ENCODE results near the gene PPP4R1.

The PPP4R1 gene

DNA sequence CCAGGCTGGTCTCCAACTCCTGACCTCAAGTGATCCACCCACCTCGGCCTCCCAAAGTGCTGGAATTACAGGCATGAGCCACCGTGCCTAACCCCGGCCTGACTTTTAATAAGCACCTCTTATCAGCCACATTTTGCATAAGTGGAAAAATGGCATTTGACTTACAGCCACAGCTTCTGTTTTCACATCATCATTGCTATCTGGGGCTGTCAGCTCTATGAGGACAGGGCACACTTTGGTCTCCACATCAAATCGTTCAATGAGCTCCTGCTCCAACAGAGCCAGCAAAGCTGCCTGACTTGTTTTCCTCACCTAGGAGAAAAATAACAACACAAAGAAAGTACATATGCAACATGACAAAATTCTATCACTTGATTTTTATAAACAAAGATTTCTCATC, 26.4 kb downstream of the PPP4R1 start:
- no peak for DNase-seq

- no peak for DNase-seq
These were observed 27.5 kb downstream of the PPP4R1 start for GRCh38 chr18:9586814-9587213.

GRCh38 chr18:9581667-9582066, 32.7 kb downstream of the PPP4R1 start:
- DNase-seq, result no peak

- DNase-seq, result no peak
These were observed 36.1 kb downstream of the PPP4R1 start for GRCh38 chr18:9578306-9578705.

DNA sequence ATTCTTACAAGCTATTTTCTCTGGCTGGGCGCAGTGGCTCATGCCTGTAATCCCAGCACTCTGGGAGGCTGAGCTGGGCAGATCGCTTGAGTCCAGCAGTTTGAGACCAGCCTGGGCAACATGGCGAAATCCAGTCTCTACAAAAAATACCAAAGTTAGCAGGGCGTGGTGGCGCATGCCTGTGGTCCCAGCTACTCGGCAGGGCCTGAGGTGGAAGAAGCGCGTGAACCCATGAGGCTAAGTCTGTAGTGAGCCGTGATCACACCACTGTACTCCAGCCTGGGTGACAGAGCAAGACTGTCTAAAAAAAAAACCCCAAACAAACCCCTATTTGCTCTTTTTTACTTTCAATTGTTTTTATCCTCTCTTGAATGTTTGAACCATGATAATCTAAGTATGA, 37.0 kb downstream of the PPP4R1 start:
- DNase-seq, result no peak

DNA sequence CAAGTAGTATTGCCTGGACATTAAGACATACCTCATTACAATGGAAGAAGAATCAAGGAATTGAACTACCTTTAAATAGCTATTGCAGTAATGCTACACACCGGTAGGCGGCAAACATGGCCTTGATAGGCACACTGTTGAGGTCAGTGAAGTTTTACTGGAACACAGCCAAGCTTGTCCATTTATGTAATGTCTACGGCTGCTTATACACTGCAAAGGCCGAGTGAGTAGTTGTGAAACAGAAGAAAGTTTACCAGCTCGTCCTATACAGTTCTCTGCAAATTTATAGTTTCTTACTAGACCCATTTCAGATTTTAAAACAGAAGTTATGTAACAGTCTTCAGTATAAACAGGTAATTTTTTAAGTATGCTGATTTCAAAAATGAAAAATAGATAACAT, 38.8 kb downstream of the PPP4R1 start:
- no peak for DNase-seq

- DNase-seq, result no peak
These were observed 39.8 kb downstream of the PPP4R1 start for GRCh38 chr18:9574473-9575115.

GRCh38 chr18:9571546-9571945, 42.8 kb downstream of the PPP4R1 start:
- no peak for DNase-seq

DNA sequence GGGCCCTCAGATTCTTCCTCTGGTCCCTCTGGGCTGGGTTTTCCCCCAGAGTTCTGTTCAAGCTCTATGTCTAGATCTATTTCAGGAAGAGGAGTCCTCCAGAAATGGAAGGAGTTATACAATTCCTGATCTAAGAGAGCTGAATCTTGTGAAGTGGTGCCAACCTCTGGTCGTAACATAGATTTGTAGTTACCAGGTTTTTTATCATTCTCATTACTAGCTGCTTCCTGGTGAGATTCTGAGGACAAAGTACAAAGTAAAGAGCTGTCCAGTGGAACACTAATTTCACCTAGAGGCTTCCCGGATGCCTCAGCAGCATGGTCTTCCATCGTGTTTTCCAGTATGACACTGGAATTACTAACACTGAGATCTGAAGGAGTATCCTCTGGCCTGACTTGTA, 44.1 kb downstream of the PPP4R1 start:
- DNase-seq, result no peak

DNA sequence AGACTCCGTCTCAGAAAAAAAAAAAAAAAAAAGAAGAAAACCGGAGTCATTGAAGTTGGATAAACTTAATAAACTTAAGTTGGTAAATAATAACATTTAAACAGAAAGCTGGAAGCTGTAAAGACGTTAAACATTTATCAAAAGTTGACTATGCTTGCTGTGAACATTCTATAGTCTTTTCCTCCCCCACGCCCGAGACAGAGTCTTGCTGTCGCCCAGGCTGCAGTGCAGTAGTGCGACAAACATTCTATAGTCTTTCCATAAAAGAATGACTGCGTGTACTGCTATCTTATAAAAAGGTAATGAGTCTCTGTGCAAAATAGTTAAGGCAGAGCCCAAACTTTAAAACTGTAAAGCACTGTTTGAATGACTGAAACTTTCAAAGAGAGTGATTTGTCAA, 45.2 kb downstream of the PPP4R1 start:
- DNase-seq, result no peak

- DNase-seq, result no peak
These were observed 46.2 kb downstream of the PPP4R1 start for GRCh38 chr18:9568186-9568585.

DNA sequence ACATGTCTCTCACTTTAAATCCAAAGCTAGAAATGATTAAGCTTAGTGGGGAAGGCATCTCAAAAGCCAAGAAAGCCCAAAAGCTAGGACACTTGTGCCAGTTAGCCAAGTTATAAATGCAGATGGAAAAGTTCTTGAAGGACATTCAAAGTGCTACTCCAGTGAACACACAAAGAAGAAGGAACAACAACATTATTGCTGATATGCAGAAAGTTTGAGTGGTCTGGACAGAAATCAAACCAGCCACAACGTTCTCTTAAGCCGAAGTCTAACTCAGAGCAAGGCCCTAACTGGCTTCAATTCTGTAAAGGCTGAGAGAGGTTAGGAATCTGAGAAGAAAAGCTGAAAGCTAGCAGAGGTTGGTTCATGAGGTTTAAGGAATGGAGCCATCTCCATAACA, 49.0 kb downstream of the PPP4R1 start:
- no peak for DNase-seq

DNA sequence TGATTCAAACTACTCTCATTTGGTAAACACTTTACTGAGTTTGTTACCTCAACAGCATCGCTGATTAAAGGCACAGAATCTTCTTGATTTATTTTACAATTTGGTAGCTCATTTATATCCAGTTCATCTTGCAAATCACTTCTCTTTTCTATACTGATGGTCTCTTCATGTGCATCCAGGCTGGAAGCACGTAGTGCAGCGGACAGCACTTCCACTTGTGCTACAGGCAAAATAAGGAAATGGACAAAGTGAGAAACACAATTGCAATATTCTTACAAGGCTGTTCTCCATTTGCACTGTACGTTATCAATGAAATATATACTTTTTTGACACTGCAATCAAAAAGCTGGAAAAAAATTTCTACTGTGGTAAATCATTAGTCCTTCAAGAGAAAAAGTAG, 51.0 kb downstream of the PPP4R1 start:
- DNase-seq, result no peak

DNA sequence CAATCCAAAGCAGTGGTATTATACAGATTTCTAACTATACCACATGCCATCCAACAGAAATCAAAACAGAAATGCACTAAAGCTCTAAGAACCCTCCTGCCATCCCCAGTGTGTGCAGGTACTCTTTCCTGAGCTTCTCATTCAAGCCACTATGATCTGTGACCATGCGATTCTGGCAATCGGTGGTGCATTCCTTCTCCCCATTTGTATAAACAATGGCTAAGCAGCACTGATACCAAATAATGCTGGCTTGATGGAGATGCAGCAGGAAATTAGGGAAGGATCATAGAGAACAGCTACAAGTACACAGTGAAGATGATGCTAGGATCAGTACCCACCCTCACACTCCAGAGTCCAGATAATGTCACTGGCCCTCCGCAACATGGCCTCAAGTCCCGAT, 51.8 kb downstream of the PPP4R1 start:
- DNase-seq, result no peak

- no peak for DNase-seq
These were observed 52.6 kb downstream of the PPP4R1 start for GRCh38 chr18:9561759-9562158.

GRCh38 chr18:9559253-9559652, 55.1 kb downstream of the PPP4R1 start:
- no peak for DNase-seq

GRCh38 chr18:9558387-9559064, 55.8 kb downstream of the PPP4R1 start:
- DNase-seq, result no peak

DNA sequence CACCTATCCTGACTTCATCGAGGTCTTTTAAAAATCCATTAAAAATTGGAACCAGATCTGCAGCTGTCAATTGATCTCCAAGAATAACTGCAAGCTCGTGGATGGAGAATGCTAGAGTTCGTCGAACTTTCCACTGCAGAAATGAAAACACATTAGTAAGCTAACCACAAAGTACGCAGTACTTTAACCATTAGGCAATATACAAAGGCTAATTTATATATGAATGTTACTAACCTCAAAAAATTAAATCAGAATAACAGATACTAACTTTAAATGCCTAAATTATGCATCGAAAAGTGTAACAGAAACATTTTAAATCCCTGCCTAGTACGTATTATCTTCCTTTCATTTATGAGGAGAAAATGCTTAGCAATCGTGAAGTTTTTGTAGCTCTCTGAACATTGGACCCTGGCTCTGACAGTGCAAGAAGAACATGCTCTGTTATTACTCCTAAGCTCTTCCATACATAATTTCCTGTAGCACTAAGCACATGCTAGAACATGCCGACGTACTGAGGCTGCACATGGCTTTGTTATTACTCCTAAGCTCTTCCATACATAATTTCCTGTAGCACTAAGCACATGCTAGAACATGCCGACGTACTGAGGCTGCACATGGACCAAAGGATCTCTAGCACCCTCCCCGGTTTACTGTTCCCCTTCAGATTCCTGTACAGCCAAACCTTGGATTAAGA, 57.0 kb downstream of the PPP4R1 start:
- DNase-seq, result no peak

DNA sequence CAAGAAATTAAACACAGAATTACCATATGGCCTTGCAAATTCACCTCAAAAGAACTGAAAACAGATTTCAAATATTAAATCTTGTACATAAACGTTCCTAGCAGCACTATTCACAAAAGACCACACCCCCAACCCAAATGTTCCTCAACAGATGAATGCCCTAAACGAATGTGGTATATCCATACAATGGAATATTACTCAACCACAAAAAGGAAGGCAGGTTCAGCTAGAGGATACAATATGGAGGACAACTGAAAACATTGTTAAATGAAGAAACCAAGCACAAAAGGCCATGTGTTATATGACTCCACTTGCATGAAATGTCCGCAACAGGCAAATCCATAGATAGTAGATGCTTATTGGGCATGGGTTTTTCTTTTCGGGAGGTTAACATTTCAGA, 61.7 kb downstream of the PPP4R1 start:
- no peak for DNase-seq

GRCh38 chr18:9552191-9552590, 62.2 kb downstream of the PPP4R1 start:
- no peak for DNase-seq

DNA sequence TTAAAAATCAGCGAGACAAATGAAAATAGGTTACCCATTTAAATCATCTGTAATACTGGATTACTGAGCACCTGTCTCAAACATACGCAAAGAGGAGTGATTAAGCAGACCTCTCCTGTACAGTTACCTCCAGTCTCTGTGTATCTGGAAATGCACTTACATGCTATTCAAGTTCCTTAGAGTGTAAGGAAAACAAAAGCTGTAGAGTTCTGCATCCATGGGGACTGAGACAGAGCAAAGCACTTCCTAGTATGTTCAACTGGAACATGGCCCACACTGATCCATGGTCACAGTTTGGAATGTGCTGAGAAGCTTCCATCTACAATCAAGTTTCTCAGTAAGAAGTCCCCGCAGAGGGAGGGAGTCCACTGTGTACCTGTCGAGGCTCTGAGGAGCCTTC, 63.9 kb downstream of the PPP4R1 start:
- DNase-seq, result no peak

GRCh38 chr18:9549405-9549804, 65.0 kb downstream of the PPP4R1 start:
- no peak for DNase-seq

DNA sequence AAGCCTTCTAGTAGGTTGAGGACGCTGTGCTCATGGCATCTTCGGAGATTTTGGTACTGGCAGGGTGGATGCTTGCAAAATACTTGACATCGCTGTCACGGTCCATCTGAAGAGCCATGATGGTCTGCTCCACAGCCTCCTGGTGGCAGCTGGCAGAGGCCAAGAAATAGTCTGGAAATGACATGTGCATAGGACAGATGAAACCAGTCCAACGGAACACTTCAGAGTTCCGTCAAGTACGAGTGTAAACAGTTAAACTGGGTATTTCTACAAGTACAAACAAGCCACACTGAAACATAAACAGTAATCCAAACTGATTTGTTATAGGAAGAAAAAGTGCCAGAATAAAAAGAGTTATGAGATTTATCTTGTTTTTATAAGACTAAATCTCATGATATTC, 66.6 kb downstream of the PPP4R1 start:
- no peak for DNase-seq

DNA sequence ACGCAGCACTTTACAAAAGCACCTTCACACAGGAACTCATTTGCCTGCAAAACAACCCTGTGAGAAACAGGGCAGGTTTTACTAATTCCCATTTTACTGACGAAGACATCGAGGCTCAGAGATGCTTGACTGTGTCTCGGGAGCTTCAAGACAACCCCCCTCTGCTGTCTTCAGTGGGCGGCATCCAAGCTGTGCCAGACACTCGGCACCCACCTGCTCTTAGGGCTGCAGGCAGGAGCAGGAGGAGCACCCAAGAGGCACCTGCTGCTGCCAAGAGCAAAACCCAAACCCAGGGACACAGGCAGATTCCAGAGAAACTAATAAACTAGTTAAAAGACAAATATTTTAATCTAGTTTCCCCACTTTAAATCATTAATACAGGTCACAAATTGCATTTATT, 67.9 kb downstream of the PPP4R1 start:
- DNase-seq, result no peak

GRCh38 chr18:9545029-9545428, 69.3 kb downstream of the PPP4R1 start:
- DNase-seq, result no peak
